ENCODE data around the gene IGLL1.

The IGLL1 gene

GRCh38 chr22:23526596-23527316, 53.3 kb downstream of the IGLL1 start:
- no peak for DNase-seq

DNA sequence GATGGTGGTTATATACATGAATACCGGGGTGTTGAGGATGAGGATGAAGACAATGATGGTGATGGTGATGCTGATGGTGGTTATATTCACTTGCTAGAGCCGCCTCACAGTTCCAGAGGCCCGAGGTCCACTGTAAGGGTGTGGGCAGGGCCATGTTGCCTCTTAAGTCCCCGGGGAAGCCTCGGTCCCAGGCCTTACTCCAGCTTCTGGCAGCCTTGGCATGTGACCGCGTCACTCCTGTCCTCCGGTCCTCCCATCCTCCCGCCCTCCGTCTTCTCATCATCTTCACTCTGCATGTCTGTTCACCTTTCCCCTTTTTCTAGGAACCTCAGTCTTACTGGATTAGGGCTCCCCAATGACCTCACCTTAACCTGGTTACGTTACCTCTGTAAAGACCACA, 54.6 kb downstream of the IGLL1 start:
- no peak for DNase-seq

GRCh38 chr22:23524226-23524625, 55.9 kb downstream of the IGLL1 start:
- DNase-seq = no peak

- DNase-seq = no peak
These were observed 56.4 kb downstream of the IGLL1 start for GRCh38 chr22:23523713-23524112.
